Keratinocyte (primary cell): Measurements from ENCODE around the gene NOD2. TPM values are rescaled to one million over a fixed set of nuclear protein-coding genes. Genes with fewer than 3 reads are reported as not detected.
A peak's percentile ranks its signal among the peaks of the same experiment; 100 is the strongest.

ENCODE experiments used
- DNase-seq: peaks from one replicate; pipeline ENCODE4 v3.0.0-alpha.2; 2011; ENCODE audit warnings: low read depth, missing footprints, low spot score
- FAIRE-seq: peaks from 2 replicates; lab custom pipeline; 2011; peaks lifted over from hg19 to GRCh38; lab: Jason Lieb, UNC
- H2AFZ ChIP-seq: 2 replicates; pipeline ENCODE4 v1.6.0; 2012; ENCODE audit warnings: low read length, control low read depth, inconsistent platforms; ENCODE audit not compliant: control insufficient read depth
- H3K27ac ChIP-seq: 2 replicates; pipeline ENCODE4 v1.5.1; 2011; ENCODE audit warnings: low read length; ENCODE audit not compliant: control insufficient read depth, insufficient read depth
- H3K27me3 ChIP-seq: 3 replicates; pipeline ENCODE4 v1.6.0; 2011; ENCODE audit warnings: low read length; ENCODE audit not compliant: control insufficient read depth, insufficient read depth; ENCODE audit errors: extremely low read depth
- H3K36me3 ChIP-seq, 2 experiments: 2 replicates in 1 of 2; 3 replicates in 1 of 2; pipeline ENCODE4 v1.5.1; 2011; ENCODE audit warnings: low read length in 2 of 2, mild to moderate bottlenecking in 1 of 2; ENCODE audit not compliant: control insufficient read depth in 2 of 2, insufficient read depth in 2 of 2; ENCODE audit errors: extremely low read depth in 1 of 2
- H3K4me1 ChIP-seq: 3 replicates; pipeline ENCODE4 v1.5.1; 2011; ENCODE audit warnings: low read length; ENCODE audit not compliant: control insufficient read depth, insufficient read depth; ENCODE audit errors: extremely low read depth
- H3K4me2 ChIP-seq: 3 replicates; pipeline ENCODE4 v1.6.0; 2011; ENCODE audit warnings: low read depth, low read length; ENCODE audit not compliant: control insufficient read depth, insufficient read depth; ENCODE audit errors: extremely low read depth
- H3K4me3 ChIP-seq, 3 experiments: fragments of 200-600 bp in 1 of 3; sonication (generic) in 1 of 3; 2 replicates in 2 of 3; 3 replicates in 1 of 3; pipeline ENCODE4 v1.5.1; 2011 to 2016; ENCODE audit warnings: low read length in 3 of 3, mild to moderate bottlenecking in 3 of 3, control low read depth in 2 of 3, inconsistent platforms in 1 of 3, low read depth in 1 of 3, mixed read lengths in 1 of 3, mixed run types in 1 of 3, moderate library complexity in 1 of 3; ENCODE audit not compliant: control insufficient read depth in 2 of 3, insufficient read depth in 2 of 3; ENCODE audit errors: extremely low read depth in 1 of 3
- H3K79me2 ChIP-seq: 2 replicates; pipeline ENCODE4 v1.6.0; 2012; ENCODE audit warnings: low read length; ENCODE audit not compliant: control insufficient read depth, insufficient read depth
- H3K9ac ChIP-seq: 3 replicates; pipeline ENCODE4 v1.6.0; 2011; ENCODE audit warnings: low read length; ENCODE audit not compliant: control insufficient read depth, insufficient read depth; ENCODE audit errors: extremely low read depth
- H3K9me1 ChIP-seq: 3 replicates; pipeline ENCODE4 v1.6.0; 2011; ENCODE audit warnings: low read length; ENCODE audit not compliant: control insufficient read depth, insufficient read depth; ENCODE audit errors: extremely low read depth
- H3K9me3 ChIP-seq: 2 replicates; pipeline ENCODE4 v1.5.1; 2012; ENCODE audit warnings: low read depth, low read length; ENCODE audit not compliant: control insufficient read depth
- H4K20me1 ChIP-seq: 3 replicates; pipeline ENCODE4 v1.6.0; 2011; ENCODE audit warnings: low read length; ENCODE audit not compliant: control insufficient read depth, insufficient read depth; ENCODE audit errors: extremely low read depth
- EZH2 ChIP-seq: IDR thresholded peaks from one replicate; pipeline ENCODE4 v1.6.1; 2012; ENCODE audit warnings: inconsistent platforms, mild to moderate bottlenecking, low read length, moderate library complexity
- dilution Hi-C: fragments of 300-500 bp; cut with MboI; formaldehyde crosslinking; loops from one replicate; pipeline ENCODE4 v1.7.0; 2020; ENCODE audit warnings: low sequenced_read_pairs; ENCODE audit not compliant: extremely low pct_ligation_motif_present
- polyA plus RNA-seq, 5 experiments: library from polyadenylated mRNA; depleted of rRNA in 3 of 5; stranded (reverse) in 3 of 5; stranded (forward) in 1 of 5; unstranded in 1 of 5; fragments of >200 nt; gene quantifications; 1 replicate in 1 of 5; 2 replicates in 3 of 5; 3 replicates in 1 of 5; pipeline versions ENCODE4 v1.2.1 to v1.2.3, GENCODE V29; 2011 to 2012; ENCODE audit warnings: missing spikeins in 2 of 5, low read depth in 1 of 5, low replicate concordance in 1 of 5
- TF ChIP-seq, protein P1 (sequence below), 3 experiments: IDR thresholded peaks in 1 of 3; conservative IDR thresholded peaks in 1 of 3; optimal IDR thresholded peaks in 1 of 3; 2 replicates in 2 of 3; 3 replicates in 1 of 3; pipeline versions ENCODE3 to v1.5.1; 2011; ENCODE audit warnings: low read length in 3 of 3, mild to moderate bottlenecking in 3 of 3, moderate library complexity in 2 of 3, control low read depth in 1 of 3, inconsistent platforms in 1 of 3; ENCODE audit not compliant: insufficient read depth in 2 of 3; ENCODE audit errors: extremely low read depth in 1 of 3

Gene NOD2
- polyA plus RNA-seq, 1 donor (not counting 4 experiments of a cell fraction or from before 2014, with no cell fraction given), result 0.80 TPM

GRCh38 chr16:50752471-50753235 lies 59.2 kb downstream of the NOD2 start:
- H2AFZ ChIP-seq, result no peak overlapping the region
- no peak overlapping the region for H3K27ac ChIP-seq
- no peaks in the 10 kb centered on the region for H3K27me3 ChIP-seq
- peaks cover 13% of the 10 kb centered on the region for H3K4me1 ChIP-seq
- H3K9me3 ChIP-seq, result no peaks in the 10 kb centered on the region
- H3K79me2 ChIP-seq, result no peaks in the 10 kb centered on the region
- H3K36me3 ChIP-seq, result peaks cover 4 to 13% of the 10 kb centered on the region in 2 experiments
- no peak for FAIRE-seq
- TF ChIP-seq, protein P1, sequence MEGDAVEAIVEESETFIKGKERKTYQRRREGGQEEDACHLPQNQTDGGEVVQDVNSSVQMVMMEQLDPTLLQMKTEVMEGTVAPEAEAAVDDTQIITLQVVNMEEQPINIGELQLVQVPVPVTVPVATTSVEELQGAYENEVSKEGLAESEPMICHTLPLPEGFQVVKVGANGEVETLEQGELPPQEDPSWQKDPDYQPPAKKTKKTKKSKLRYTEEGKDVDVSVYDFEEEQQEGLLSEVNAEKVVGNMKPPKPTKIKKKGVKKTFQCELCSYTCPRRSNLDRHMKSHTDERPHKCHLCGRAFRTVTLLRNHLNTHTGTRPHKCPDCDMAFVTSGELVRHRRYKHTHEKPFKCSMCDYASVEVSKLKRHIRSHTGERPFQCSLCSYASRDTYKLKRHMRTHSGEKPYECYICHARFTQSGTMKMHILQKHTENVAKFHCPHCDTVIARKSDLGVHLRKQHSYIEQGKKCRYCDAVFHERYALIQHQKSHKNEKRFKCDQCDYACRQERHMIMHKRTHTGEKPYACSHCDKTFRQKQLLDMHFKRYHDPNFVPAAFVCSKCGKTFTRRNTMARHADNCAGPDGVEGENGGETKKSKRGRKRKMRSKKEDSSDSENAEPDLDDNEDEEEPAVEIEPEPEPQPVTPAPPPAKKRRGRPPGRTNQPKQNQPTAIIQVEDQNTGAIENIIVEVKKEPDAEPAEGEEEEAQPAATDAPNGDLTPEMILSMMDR (optimal IDR thresholded peaks at IDR 0.05 in 1 of 3, IDR thresholded peaks at IDR 0.05 in 1 of 3, conservative IDR thresholded peaks at IDR 0.05 in 1 of 3; ENCODE audit: extremely low read depth in 1 of 3, insufficient read depth in 2 of 3, low read length in 3 of 3), result no peak
- no peak for TF ChIP-seq EZH2
- no peak for DNase-seq
- no peaks in the 10 kb centered on the region for H3K9me1 ChIP-seq
- H3K4me2 ChIP-seq, result no peak overlapping the region
- H4K20me1 ChIP-seq, result no peaks in the 10 kb centered on the region
- H3K9ac ChIP-seq, result no peak overlapping the region
- dilution Hi-C loops, result no loop called here
- H3K4me3 ChIP-seq, result no peak overlapping the region

DNA sequence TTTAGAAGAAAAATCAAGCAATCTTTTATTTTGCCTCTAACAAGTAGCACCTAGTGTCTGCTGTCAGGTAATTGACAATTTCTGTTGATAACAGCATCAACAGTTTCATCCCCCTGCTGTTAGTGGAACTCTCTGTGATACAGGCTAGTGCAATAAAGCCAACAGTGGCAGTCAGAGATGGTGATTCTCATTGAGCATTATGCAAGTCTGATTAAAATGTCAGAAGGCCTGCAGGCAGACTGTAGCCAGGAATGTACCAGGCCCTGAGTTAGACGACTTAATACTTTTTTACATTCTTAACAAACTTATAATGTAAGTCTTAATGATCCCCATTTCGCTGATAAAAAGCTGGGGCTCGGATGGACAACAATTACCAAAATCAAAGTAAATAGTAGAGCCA lies 63.1 kb downstream of the NOD2 start:
- Histone ChIP-seq H3K4me3 (no peak overlapping the region), H3K27me3 (no peaks in the 10 kb centered on the region), H3K9me3 (no peaks in the 10 kb centered on the region), H3K27ac (peak overlapping the region; percentile 26), H3K36me3 (peaks cover 5 to 10% of the 10 kb centered on the region in 2 experiments), H3K9me1 (no peaks in the 10 kb centered on the region), H3K9ac (no peak overlapping the region), H4K20me1 (no peaks in the 10 kb centered on the region), H3K79me2 (peaks cover 15% of the 10 kb centered on the region), H3K4me1 (peaks cover 10% of the 10 kb centered on the region), H3K4me2 (peak overlapping the region; percentile 58), H2AFZ (no peak overlapping the region)
- no peak for DNase-seq
- FAIRE-seq, result no peak
- dilution Hi-C loops, result no loop called here
- TF ChIP-seq EZH2, result no peak
- TF ChIP-seq, protein P1 (optimal IDR thresholded peaks at IDR 0.05 in 1 of 3, IDR thresholded peaks at IDR 0.05 in 1 of 3, conservative IDR thresholded peaks at IDR 0.05 in 1 of 3; ENCODE audit: extremely low read depth in 1 of 3, insufficient read depth in 2 of 3, low read length in 3 of 3), result no peak
